IMR-90 (cell line): ENCODE results near the gene RCOR3. TPM values are rescaled to one million over a fixed set of nuclear protein-coding genes. Genes with fewer than 3 reads are reported as not detected.

Experiments
- ATAC-seq: fragments of 200-7000 bp; cut with Tn5 transposase; 2 replicates; pipeline ENCODE4 v1.9.1; 2020; ENCODE audit warnings: low read depth, mild to moderate bottlenecking, moderate library complexity
- BruUV-seq: library from RNA; stranded (reverse); fragments of 400-500 nt; replicated peaks from 2 replicates; lab custom pipeline; 2021; lab: Mats Ljungman, UMichigan
- CTCF ChIA-PET: fragments of 300-600 bp; formaldehyde crosslinking; extraction: SDS; loops from one replicate; lab custom pipeline; 2021; ENCODE audit warnings: antibody characterized with exemption; lab: Yijun Ruan, JAX
- POLR2A ChIA-PET: fragments of 300-600 bp; sonication (Branson Sonifier 250); formaldehyde crosslinking; loops from one replicate; lab custom pipeline; 2022; ENCODE audit warnings: antibody characterized with exemption; ENCODE audit not compliant: unreplicated experiment; lab: Charles Lee
- DNase-seq: peaks from one replicate; pipeline ENCODE4 v3.0.0; 2013
- H2AFZ ChIP-seq: replicated peaks from 2 replicates; pipeline ENCODE3; 2013; ENCODE audit warnings: low read length, mild to moderate bottlenecking; ENCODE audit not compliant: poor library complexity
- H2AK5ac ChIP-seq: 2 replicates; pipeline ENCODE4 v1.6.1; 2013; ENCODE audit warnings: low read depth, low read length, inconsistent platforms
- H2AK9ac ChIP-seq: replicated peaks from 2 replicates; pipeline ENCODE3; 2013; ENCODE audit warnings: mild to moderate bottlenecking, low read depth, low read length, moderate library complexity; ENCODE audit not compliant: poor library complexity
- H2BK120ac ChIP-seq: 2 replicates; pipeline ENCODE4 v1.6.1; 2013; ENCODE audit warnings: low read depth, low read length, inconsistent platforms
- H2BK15ac ChIP-seq: 3 replicates; pipeline ENCODE4 v1.6.1; 2013; ENCODE audit warnings: low read depth, low read length, inconsistent platforms
- H2BK20ac ChIP-seq: 2 replicates; pipeline ENCODE4 v1.6.1; 2013; ENCODE audit warnings: low read depth, mild to moderate bottlenecking, inconsistent platforms, low read length, moderate library complexity
- H2BK5ac ChIP-seq: 2 replicates; pipeline ENCODE4 v1.6.1; 2013; ENCODE audit warnings: mild to moderate bottlenecking, low read depth, low read length, inconsistent platforms; ENCODE audit not compliant: poor library complexity, severe bottlenecking
- H3K14ac ChIP-seq: replicated peaks from 2 replicates; pipeline ENCODE4 v1.6.1; 2013; ENCODE audit warnings: low read depth, low read length, inconsistent platforms
- H3K18ac ChIP-seq: 2 replicates; pipeline ENCODE4 v1.6.1; 2013; ENCODE audit warnings: low read depth, low read length, control low read depth
- H3K23ac ChIP-seq: 2 replicates; pipeline ENCODE4 v1.6.1; 2013; ENCODE audit warnings: low read depth, low read length, inconsistent platforms
- H3K27ac ChIP-seq: 2 replicates; pipeline ENCODE4 v1.5.1; 2013; ENCODE audit warnings: mild to moderate bottlenecking, control low read depth, low read length; ENCODE audit not compliant: insufficient read depth
- H3K27me3 ChIP-seq: 2 replicates; pipeline ENCODE4 v1.6.1; 2013; ENCODE audit warnings: low read length; ENCODE audit not compliant: control insufficient read depth, insufficient read depth
- H3K36me3 ChIP-seq: 2 replicates; pipeline ENCODE4 v1.6.1; 2013; ENCODE audit warnings: low read length, mixed read lengths; ENCODE audit not compliant: control insufficient read depth, insufficient read depth
- H3K4ac ChIP-seq: 2 replicates; pipeline ENCODE4 v1.6.1; 2013; ENCODE audit warnings: low read depth, low read length, inconsistent platforms
- H3K4me1 ChIP-seq: 2 replicates; pipeline ENCODE4 v1.6.1; 2013; ENCODE audit warnings: low read length, mixed read lengths; ENCODE audit not compliant: control insufficient read depth, insufficient read depth
- H3K4me2 ChIP-seq: 2 replicates; pipeline ENCODE4 v1.6.1; 2013; ENCODE audit warnings: low read depth, mild to moderate bottlenecking, control low read depth, low read length, moderate library complexity
- H3K4me3 ChIP-seq: 2 replicates; pipeline ENCODE4 v1.5.1; 2013; ENCODE audit warnings: low read depth, mild to moderate bottlenecking, control low read depth, low read length, moderate library complexity; ENCODE audit not compliant: insufficient read depth
- H3K56ac ChIP-seq: 2 replicates; pipeline ENCODE4 v1.6.1; 2013; ENCODE audit warnings: low read length, inconsistent platforms; ENCODE audit not compliant: insufficient read depth; ENCODE audit errors: extremely low read depth
- H3K79me1 ChIP-seq, 2 experiments: 2 replicates each; pipeline ENCODE4 v1.6.1; 2013; ENCODE audit warnings: low read length in 2 of 2, inconsistent platforms in 1 of 2, low read depth in 1 of 2
- H3K9ac ChIP-seq: 2 replicates; pipeline ENCODE4 v1.6.1; 2013; ENCODE audit warnings: low read depth, low read length, control low read depth
- H3K9me1 ChIP-seq: 2 replicates; pipeline ENCODE4 v1.6.1; 2013; ENCODE audit warnings: low read length, inconsistent platforms; ENCODE audit not compliant: insufficient read depth
- H3K9me3 ChIP-seq: 2 replicates; pipeline ENCODE4 v1.6.1; 2013; ENCODE audit warnings: low read length; ENCODE audit not compliant: control insufficient read depth, insufficient read depth
- H4K20me1 ChIP-seq: 2 replicates; pipeline ENCODE4 v1.6.1; 2013; ENCODE audit warnings: low read length, inconsistent platforms; ENCODE audit not compliant: insufficient read depth
- H4K5ac ChIP-seq: 2 replicates; pipeline ENCODE4 v1.6.1; 2013; ENCODE audit warnings: mild to moderate bottlenecking, low read depth, low read length, control low read depth
- H4K8ac ChIP-seq, 2 experiments: 2 replicates each; pipeline ENCODE4 v1.6.1; 2013; ENCODE audit warnings: low read depth in 2 of 2, low read length in 2 of 2, control low read depth in 1 of 2, inconsistent platforms in 1 of 2
- H4K91ac ChIP-seq: 2 replicates; pipeline ENCODE4 v1.6.1; 2013; ENCODE audit warnings: low read depth, low read length, inconsistent platforms; ENCODE audit not compliant: insufficient read depth
- BHLHE40 ChIP-seq: fragments of 150-350 bp; IDR thresholded peaks from 2 replicates; pipeline ENCODE4 v1.6.1; 2016; ENCODE audit warnings: mild to moderate bottlenecking, low read depth, low read length
- CEBPB ChIP-seq: IDR thresholded peaks from 2 replicates; pipeline ENCODE4 v1.6.1; 2012; ENCODE audit warnings: low read depth, low read length, improper control_type of control experiment
- CHD1 ChIP-seq: IDR thresholded peaks from 2 replicates; pipeline ENCODE4 v1.6.1; 2012; ENCODE audit warnings: low read depth, low read length, improper control_type of control experiment
- FOS ChIP-seq: fragments of 150-350 bp; IDR thresholded peaks from 2 replicates; pipeline ENCODE4 v1.6.1; 2016; ENCODE audit warnings: low read depth, low read length
- MAFK ChIP-seq: IDR thresholded peaks from 2 replicates; pipeline ENCODE4 v1.6.1; 2012; ENCODE audit warnings: low read depth, low read length, improper control_type of control experiment
- MAZ ChIP-seq: IDR thresholded peaks from 2 replicates; pipeline ENCODE4 v1.6.1; 2012; ENCODE audit warnings: low read depth, mild to moderate bottlenecking, low read length, improper control_type of control experiment, moderate library complexity, borderline replicate concordance
- MXI1 ChIP-seq: IDR thresholded peaks from 2 replicates; pipeline ENCODE4 v1.6.1; 2012; ENCODE audit warnings: low read depth, mild to moderate bottlenecking, low read length, moderate library complexity, borderline replicate concordance
- NFE2L2 ChIP-seq: fragments of 150-350 bp; IDR thresholded peaks from 2 replicates; pipeline ENCODE4 v1.6.1; 2016; ENCODE audit warnings: low read depth, mild to moderate bottlenecking, low read length
- POLR2A ChIP-seq: IDR thresholded peaks from 2 replicates; pipeline ENCODE4 v1.6.1; 2012; ENCODE audit warnings: mild to moderate bottlenecking, low read depth, low read length
- RAD21 ChIP-seq: IDR thresholded peaks from 2 replicates; pipeline ENCODE4 v1.6.1; 2012; ENCODE audit warnings: low read length, improper control_type of control experiment
- RCOR1 ChIP-seq: IDR thresholded peaks from 2 replicates; pipeline ENCODE4 v1.6.1; 2012; ENCODE audit warnings: mild to moderate bottlenecking, low read length, improper control_type of control experiment; ENCODE audit not compliant: insufficient replicate concordance
- RFX5 ChIP-seq: IDR thresholded peaks from 2 replicates; pipeline ENCODE4 v1.8.0; 2012; ENCODE audit warnings: low read depth, mild to moderate bottlenecking, low read length, moderate library complexity
- WGBS, 2 experiments: methylation state at CpG; one replicate each; pipeline versions ENCODE4 v1.1.5 to v1.1.7; 2013; ENCODE audit warnings: missing lambda C conversion rate in 2 of 2; ENCODE audit not compliant: insufficient read length in 1 of 2; ENCODE audit errors: extremely low coverage in 2 of 2; 5-methylcytosine and 5-hydroxymethylcytosine counted together
- dilution Hi-C: fragments of 300-500 bp; cut with HindIII; formaldehyde crosslinking; loops from one replicate; pipeline ENCODE4 v1.14.3; 2018; ENCODE audit warnings: low sequenced_read_pairs; ENCODE audit not compliant: unreplicated experiment
- in situ Hi-C: fragments of 300-500 bp; cut with MboI; formaldehyde crosslinking; loops from 3 replicates; pipeline ENCODE4 v1.14.3; 2019; ENCODE audit warnings: low sequenced_read_pairs, inconsistent platforms, mixed read lengths
- intact Hi-C: fragments of 100-400 bp; cut with micrococcal nuclease; formaldehyde crosslinking; loops from 2 replicates; pipeline ENCODE4 v1.10.0; 2022
- polyA plus RNA-seq, 3 experiments: library from polyadenylated mRNA; depleted of rRNA; stranded (reverse); fragments of >200 nt; gene quantifications; 2 replicates each; pipeline ENCODE4 v1.2.3, GENCODE V29; 2012; ENCODE audit warnings: low replicate concordance in 1 of 3
- total RNA-seq: library from RNA; depleted of rRNA; stranded (reverse); fragments of >200 nt; gene quantifications from 2 replicates; pipeline ENCODE4 v1.2.3, GENCODE V29; 2012
- TF ChIP-seq, protein P1 (sequence below): fragments of 150-350 bp; IDR thresholded peaks from 2 replicates; pipeline ENCODE4 v1.6.1; 2016; ENCODE audit warnings: low read depth, mild to moderate bottlenecking, low read length, moderate library complexity, borderline replicate concordance
- TF ChIP-seq, protein P2 (sequence below): conservative IDR thresholded peaks from 2 replicates; pipeline ENCODE4 v1.5.1; 2012; ENCODE audit warnings: mild to moderate bottlenecking, low read depth, low read length, improper control_type of control experiment
- TF ChIP-seq, protein P3 (sequence below): fragments of 150-350 bp; IDR thresholded peaks from 2 replicates; pipeline ENCODE4 v1.6.1; 2017; ENCODE audit warnings: mild to moderate bottlenecking, antibody characterized with exemption, low read length, low read depth

RCOR3 gene
- total and polyA plus RNA-seq, 2 of the 4 experiments (the other 2 are of a cell fraction), result 8.1 to 16.4 TPM

DNA sequence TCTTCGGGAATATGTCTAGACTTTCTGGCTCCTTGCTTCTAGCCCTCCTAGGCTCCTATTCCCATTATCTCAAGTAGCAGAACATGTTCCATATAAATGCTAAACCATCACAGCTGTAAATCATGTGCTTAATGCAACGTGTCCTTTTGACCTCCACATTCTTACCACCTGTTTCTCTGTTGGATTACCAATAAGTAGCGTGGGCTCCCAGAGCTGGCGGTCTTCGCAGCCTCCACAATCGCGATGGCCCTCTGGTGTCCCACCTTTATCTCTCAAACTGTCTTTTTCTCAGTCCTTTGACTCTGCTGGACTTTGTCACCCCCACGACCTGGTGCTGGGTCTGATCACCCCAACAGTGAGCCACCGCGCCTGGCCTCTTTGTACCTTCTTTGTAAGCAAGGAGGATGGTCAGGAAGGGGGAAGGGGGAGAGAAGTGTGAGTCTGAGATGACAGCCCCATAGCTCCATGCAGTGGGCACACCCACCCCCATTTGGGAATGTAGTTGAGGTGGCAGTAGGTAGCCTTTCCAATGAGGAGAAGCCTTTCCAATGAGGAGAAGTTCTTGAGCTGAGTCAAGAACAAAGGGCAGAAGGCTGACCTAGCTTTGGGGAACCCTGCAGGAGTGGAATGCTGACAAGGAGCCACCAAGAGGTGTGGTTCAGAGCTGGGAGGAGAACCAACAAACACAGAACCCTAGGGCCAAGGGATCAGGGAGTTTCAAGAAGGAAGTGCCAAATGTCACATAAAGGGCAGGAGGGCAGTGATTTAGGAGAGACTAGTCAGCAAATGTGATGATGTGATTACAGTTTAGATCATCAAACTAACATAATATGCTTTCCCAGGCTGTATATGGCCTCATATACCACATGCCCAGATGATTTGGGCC, 81.7 kb downstream of the RCOR3 start:
- DNase-seq, result no peak
- ChIA-PET CTCF (interaction anchor here (1.3 kb wide), 1 partner anchor 18 kb away, joined by 3 read pairs; no protein-coding TSS in a partner anchor), POLR2A (no interaction called here)
- no peak overlapping the region for H3K14ac ChIP-seq
- H3K56ac ChIP-seq, result no peak overlapping the region
- no peak overlapping the region for H3K23ac ChIP-seq
- no peak overlapping the region for H3K4me2 ChIP-seq
- H3K4ac ChIP-seq, result no peak overlapping the region
- peaks cover 43 to 74% of the 10 kb centered on the region in 2 experiments for H3K79me1 ChIP-seq
- H2BK15ac ChIP-seq, result no peak overlapping the region
- H3K9me3 ChIP-seq, result no peaks in the 10 kb centered on the region
- no peak for ATAC-seq
- no peak overlapping the region for H2BK5ac ChIP-seq
- no peak overlapping the region for H3K9ac ChIP-seq
- H4K91ac ChIP-seq, result no peak overlapping the region
- peaks cover 27% of the 10 kb centered on the region for H3K9me1 ChIP-seq
- H3K27me3 ChIP-seq, result no peaks in the 10 kb centered on the region
- no peak overlapping the region for H2AK5ac ChIP-seq
- no peak overlapping the region for H4K8ac ChIP-seq
- H3K4me3 ChIP-seq, result no peak overlapping the region
- no peak overlapping the region for H2AFZ ChIP-seq
- in situ Hi-C loops (no loop called here), intact Hi-C loops (no loop called here), dilution Hi-C loops (no loop called here)
- peaks cover 73% of the 10 kb centered on the region for H4K20me1 ChIP-seq
- no TSS peak for BruUV-seq
- no peak overlapping the region for H2BK20ac ChIP-seq
- no peak overlapping the region for H4K5ac ChIP-seq
- no peak overlapping the region for H2AK9ac ChIP-seq
- H3K4me1 ChIP-seq, result peaks cover 5% of the 10 kb centered on the region; the same call in 1 of the 2 replicates
- no peak overlapping the region for H3K27ac ChIP-seq
- WGBS, 2 experiments, result 100% methylated on average over 1 of the region's 10 CpGs; no CpG with 5 or more reads in 1 of the 2 experiments
- no peak overlapping the region for H3K18ac ChIP-seq
- no peak overlapping the region for H2BK120ac ChIP-seq
- 0 out of 2 replicates have a peak, but pooled peaks cover 1% of the 10 kb centered on the region for H3K36me3 ChIP-seq
- TF ChIP-seq, protein P1, sequence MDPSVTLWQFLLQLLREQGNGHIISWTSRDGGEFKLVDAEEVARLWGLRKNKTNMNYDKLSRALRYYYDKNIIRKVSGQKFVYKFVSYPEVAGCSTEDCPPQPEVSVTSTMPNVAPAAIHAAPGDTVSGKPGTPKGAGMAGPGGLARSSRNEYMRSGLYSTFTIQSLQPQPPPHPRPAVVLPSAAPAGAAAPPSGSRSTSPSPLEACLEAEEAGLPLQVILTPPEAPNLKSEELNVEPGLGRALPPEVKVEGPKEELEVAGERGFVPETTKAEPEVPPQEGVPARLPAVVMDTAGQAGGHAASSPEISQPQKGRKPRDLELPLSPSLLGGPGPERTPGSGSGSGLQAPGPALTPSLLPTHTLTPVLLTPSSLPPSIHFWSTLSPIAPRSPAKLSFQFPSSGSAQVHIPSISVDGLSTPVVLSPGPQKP, result no peak
- TF ChIP-seq FOS (no peak), POLR2A (no peak), BHLHE40 (no peak), CEBPB (no peak), MXI1 (no peak), RCOR1 (no peak), MAFK (no peak), CHD1 (no peak), RFX5 (no peak), NFE2L2 (no peak), RAD21 (no peak), MAZ (no peak)
- TF ChIP-seq, protein P2, sequence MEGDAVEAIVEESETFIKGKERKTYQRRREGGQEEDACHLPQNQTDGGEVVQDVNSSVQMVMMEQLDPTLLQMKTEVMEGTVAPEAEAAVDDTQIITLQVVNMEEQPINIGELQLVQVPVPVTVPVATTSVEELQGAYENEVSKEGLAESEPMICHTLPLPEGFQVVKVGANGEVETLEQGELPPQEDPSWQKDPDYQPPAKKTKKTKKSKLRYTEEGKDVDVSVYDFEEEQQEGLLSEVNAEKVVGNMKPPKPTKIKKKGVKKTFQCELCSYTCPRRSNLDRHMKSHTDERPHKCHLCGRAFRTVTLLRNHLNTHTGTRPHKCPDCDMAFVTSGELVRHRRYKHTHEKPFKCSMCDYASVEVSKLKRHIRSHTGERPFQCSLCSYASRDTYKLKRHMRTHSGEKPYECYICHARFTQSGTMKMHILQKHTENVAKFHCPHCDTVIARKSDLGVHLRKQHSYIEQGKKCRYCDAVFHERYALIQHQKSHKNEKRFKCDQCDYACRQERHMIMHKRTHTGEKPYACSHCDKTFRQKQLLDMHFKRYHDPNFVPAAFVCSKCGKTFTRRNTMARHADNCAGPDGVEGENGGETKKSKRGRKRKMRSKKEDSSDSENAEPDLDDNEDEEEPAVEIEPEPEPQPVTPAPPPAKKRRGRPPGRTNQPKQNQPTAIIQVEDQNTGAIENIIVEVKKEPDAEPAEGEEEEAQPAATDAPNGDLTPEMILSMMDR, result no peak
- TF ChIP-seq, protein P3, sequence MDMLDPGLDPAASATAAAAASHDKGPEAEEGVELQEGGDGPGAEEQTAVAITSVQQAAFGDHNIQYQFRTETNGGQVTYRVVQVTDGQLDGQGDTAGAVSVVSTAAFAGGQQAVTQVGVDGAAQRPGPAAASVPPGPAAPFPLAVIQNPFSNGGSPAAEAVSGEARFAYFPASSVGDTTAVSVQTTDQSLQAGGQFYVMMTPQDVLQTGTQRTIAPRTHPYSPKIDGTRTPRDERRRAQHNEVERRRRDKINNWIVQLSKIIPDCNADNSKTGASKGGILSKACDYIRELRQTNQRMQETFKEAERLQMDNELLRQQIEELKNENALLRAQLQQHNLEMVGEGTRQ, result no peak
